Retinal pigment epithelial cell (primary cell): ENCODE measurements around the gene RAD1.
"Not testable (repeated sequence)": the region's sequence is repeated elsewhere in the genome, so short reads cannot be mapped to it uniquely, and the experiment has no call there.

Source experiments
- DNase-seq: peaks from one replicate; pipeline ENCODE4 v3.0.0-alpha.2; 2010; ENCODE audit warnings: low read depth
- H3K4me3 ChIP-seq: 2 replicates; pipeline ENCODE4 v1.5.1; 2011; ENCODE audit warnings: mild to moderate bottlenecking, low read length, control low read depth, moderate library complexity
- TF ChIP-seq, protein P1 (sequence below): conservative IDR thresholded peaks from 2 replicates; pipeline ENCODE4 v1.5.1; 2011; ENCODE audit warnings: low read depth, low read length, control low read depth, inconsistent platforms

Gene RAD1

DNA sequence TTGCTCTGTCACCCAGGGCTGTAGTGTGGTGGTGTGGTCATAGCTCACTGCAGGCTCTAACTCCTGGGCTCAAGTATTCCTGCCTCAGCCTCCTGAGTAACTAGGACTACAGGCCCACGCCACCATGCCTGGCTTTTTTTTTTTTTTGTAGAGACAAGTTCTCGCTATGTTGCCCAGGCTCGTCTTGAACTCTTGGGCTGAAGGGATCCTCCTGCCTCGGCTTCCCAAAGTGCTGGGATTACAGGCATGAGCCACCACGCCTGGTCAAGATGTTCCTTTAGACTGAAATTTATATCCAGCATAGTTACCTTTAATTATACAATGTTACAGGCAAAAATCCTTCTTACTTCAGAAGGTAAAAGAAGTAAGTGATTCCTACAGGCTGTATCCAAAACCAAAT lies 12.5 kb upstream of the RAD1 start:
- TF ChIP-seq, protein P1, sequence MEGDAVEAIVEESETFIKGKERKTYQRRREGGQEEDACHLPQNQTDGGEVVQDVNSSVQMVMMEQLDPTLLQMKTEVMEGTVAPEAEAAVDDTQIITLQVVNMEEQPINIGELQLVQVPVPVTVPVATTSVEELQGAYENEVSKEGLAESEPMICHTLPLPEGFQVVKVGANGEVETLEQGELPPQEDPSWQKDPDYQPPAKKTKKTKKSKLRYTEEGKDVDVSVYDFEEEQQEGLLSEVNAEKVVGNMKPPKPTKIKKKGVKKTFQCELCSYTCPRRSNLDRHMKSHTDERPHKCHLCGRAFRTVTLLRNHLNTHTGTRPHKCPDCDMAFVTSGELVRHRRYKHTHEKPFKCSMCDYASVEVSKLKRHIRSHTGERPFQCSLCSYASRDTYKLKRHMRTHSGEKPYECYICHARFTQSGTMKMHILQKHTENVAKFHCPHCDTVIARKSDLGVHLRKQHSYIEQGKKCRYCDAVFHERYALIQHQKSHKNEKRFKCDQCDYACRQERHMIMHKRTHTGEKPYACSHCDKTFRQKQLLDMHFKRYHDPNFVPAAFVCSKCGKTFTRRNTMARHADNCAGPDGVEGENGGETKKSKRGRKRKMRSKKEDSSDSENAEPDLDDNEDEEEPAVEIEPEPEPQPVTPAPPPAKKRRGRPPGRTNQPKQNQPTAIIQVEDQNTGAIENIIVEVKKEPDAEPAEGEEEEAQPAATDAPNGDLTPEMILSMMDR = no peak
- DNase-seq = no peak
- no peak overlapping the region for H3K4me3 ChIP-seq

DNA sequence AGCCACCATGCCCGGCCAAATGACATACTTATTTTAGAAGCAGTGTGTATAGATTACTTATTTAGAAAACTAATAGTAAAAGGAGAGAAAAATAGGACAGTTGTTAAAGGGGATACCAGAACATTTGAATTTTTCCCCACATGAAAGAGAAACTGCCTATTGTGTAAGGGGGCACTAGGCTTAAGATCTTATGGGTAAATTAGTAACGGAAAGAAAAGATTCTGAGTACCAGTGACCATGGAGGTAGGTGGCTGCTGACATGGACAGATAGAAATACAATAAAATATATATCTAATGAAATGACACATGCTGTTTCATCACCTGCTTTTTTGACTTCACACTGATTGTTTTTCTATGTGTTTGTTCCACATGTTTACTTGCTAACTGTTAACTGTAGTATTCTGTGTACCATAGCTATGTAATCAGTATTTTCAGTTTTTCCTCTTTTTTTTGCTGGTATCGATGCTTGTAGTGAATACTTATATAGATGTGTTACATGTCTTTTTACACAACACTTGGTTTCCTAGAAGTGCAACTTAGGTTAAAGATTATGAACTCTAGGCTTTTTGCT lies 11.1 kb upstream of the RAD1 start:
- TF ChIP-seq, protein P1 = no peak
- no peak for DNase-seq
- H3K4me3 ChIP-seq = no peak overlapping the region

DNA sequence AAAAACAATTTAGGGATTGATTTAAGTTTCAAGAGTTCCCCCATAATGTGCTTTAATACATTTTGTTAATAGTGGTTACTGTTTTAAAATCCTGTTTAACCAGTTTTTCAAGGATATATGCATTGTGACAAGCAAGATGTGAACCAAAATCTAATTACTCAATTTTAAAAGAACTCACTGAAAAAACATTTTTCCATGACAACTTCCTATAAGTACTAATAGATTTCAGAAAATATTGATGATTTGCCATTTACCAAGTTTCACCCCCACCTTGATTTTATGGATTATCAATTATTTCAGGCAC lies 9.1 kb upstream of the RAD1 start:
- DNase-seq = no peak
- no peak overlapping the region for H3K4me3 ChIP-seq
- TF ChIP-seq, protein P1 = no peak

DNA sequence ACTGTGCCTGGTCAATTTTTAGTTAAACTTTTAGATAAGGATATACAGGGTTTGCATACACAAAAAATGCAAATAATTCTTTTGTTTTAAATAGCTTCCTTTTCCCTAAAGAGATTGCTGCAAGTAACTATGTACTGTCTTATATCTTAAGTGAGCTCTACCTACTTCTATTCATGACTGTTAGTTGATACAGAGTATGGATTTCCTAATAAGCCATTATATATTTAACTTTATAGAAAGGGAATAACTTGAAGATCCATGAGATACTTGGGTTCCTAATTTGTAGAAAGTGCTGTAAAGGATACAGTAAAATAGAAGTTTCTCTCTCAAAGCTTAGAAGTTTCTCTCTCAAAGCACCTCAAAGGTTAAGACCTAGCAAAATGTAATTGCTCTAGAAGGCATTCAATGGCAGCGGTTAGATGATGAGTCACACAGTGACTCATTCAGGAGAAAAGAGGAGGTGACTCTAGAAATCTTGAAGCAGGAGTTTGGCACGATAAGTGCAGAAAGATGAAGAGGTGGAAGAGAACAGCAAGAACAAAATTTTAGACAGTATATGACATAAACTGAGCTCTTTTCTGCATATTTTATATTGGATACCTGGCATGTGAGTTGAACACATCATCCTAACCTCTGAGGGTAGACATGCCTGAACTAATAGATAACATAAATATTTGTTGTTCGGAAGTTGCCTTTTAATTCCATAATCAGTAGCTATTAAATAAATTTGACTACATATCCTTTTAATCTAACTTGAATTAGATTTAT lies 8.6 kb upstream of the RAD1 start:
- TF ChIP-seq, protein P1 = no peak
- no peak overlapping the region for H3K4me3 ChIP-seq
- DNase-seq = no peak

DNA sequence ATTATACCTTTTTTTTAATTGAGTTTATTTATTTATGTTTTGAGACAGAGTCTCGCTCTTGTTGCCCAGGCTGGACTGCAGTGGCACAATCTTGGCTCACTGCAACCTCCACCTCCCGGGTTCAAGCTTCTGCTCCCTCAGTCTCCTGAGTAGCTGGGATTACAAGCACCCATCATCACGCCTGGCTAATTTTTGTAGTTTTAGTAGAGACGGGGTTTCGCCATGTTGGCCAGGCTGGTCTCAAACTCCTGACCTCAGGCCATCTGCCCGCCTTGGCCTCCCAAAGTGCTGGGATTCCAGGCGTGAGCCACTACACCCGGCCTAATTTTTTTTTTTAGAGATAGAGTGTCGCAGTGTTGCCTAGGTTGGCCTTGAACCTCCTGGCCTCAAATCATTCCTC lies 8.0 kb upstream of the RAD1 start:
- DNase-seq, H3K4me3 ChIP-seq: not testable (repeated sequence)

DNA sequence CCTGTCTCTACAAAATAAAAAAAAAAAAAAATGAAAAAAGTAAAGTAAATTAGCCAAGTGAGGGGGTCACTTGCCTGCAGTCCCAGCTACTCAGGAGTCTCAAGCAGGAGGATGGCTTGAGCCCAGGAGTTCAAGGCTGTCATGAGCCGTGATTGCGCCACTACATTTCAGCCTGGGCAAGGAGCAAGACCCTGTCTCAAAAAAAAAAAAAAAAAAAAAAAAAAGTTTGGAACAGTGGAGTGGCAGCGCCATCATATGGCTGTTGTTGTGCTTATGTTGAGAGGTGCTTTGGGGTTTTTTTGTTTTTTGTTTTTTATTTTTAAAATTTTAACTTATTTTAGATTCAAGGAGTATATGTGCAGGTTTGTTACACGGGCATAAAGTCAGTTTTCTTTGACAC lies 3.8 kb upstream of the RAD1 start:
- TF ChIP-seq, protein P1 = no peak
- no peak overlapping the region for H3K4me3 ChIP-seq
- no peak for DNase-seq

DNA sequence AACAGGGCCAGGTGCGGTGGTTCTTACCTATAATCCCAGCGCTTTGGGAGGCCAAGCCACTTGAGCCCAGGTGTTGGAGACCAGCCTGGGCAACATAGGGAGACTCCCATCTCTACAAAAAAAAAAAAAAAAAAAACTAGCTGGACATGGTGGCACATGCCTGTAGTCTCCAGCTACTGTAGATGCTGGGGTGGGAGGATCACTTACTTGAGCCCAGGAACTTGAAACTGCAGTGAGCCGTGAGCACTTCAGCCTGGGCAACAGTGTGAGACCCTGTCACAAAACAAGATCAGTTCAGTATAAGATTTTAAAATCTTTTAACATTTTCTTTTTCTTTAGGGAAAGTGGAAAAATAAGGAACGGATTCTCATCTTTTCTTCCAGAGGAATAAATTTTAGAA lies 2.7 kb upstream of the RAD1 start:
- TF ChIP-seq, protein P1 = no peak
- no peak overlapping the region for H3K4me3 ChIP-seq
- no peak for DNase-seq
